Right atrium auricular region (tissue), 2 donors: ENCODE results near the gene DMD. TPM values are rescaled to one million over a fixed set of nuclear protein-coding genes. Genes with fewer than 3 reads are reported as not detected.

Experiments
- DNase-seq: peaks from one replicate; pipeline ENCODE4 v3.0.0-alpha.2; 2019; ENCODE audit warnings: low spot score
- H3K27ac ChIP-seq, 2 donors: fragments of 200-600 bp; sonication (generic); 1 replicate in 1 of 2; 2 replicates in 1 of 2; pipeline ENCODE4 v1.5.1; 2016 to 2019
- H3K27me3 ChIP-seq, 2 donors: fragments of 200-600 bp; sonication (generic); one replicate each; pipeline versions ENCODE4 v1.5.1 to v1.6.0; 2017 to 2019
- H3K36me3 ChIP-seq: fragments of 200-600 bp; sonication (generic); one replicate; pipeline ENCODE4 v1.5.1; 2016
- H3K4me1 ChIP-seq, 2 donors: fragments of 200-600 bp; sonication (generic); one replicate each; pipeline versions ENCODE4 v1.5.1 to v1.6.0; 2017 to 2019
- H3K4me3 ChIP-seq, 2 donors: fragments of 200-600 bp; sonication (generic); 1 replicate in 1 of 2; 2 replicates in 1 of 2; pipeline ENCODE4 v1.5.1; 2017 to 2019; ENCODE audit warnings: mild to moderate bottlenecking in 1 of 2, moderate library complexity in 1 of 2
- H3K9me3 ChIP-seq, 2 donors: fragments of 200-600 bp; sonication (generic); one replicate each; pipeline ENCODE4 v1.5.1; 2019
- total RNA-seq, 2 donors: library from RNA; depleted of rRNA; stranded (reverse); fragments of >200 nt; gene quantifications; one replicate each; pipeline ENCODE4 v1.1.0, GENCODE V29; 2016
- TF ChIP-seq, protein P1 (sequence below), 2 donors: fragments of 200-600 bp; sonication (generic); IDR thresholded peaks; one replicate each; pipeline ENCODE4 v1.5.1; 2019; ENCODE audit warnings: antibody characterized with exemption in 2 of 2

The DMD gene
- total RNA-seq, 2 donors from 2014 or later = 111 to 135 TPM

DNA sequence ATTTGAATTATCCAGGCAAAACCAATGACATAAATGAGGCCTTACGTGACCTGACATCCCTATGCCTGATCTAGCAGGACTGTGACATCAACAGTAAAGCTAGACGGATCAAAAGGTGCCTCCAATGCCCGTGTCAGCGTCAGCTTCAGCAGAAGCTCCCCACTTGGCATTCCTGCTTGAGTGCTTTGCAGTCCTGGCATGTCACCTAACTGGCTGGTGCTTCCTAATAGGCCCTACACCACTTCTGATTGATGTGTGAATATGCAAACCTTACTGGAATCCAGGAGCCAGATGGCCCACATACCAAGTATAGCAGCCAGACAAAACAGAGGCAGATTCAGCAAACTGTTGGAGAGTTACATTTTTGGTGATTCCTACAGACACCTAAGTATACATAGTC, 224.2 kb downstream of the DMD start:
- no peaks in the 10 kb centered on the region for H3K9me3 ChIP-seq
- no peaks in the 10 kb centered on the region for H3K4me1 ChIP-seq
- peak overlapping the region in 1 of 2 donors; percentile 50 for H3K27ac ChIP-seq
- no peak overlapping the region for H3K4me3 ChIP-seq
- DNase-seq = no peak
- TF ChIP-seq, protein P1, sequence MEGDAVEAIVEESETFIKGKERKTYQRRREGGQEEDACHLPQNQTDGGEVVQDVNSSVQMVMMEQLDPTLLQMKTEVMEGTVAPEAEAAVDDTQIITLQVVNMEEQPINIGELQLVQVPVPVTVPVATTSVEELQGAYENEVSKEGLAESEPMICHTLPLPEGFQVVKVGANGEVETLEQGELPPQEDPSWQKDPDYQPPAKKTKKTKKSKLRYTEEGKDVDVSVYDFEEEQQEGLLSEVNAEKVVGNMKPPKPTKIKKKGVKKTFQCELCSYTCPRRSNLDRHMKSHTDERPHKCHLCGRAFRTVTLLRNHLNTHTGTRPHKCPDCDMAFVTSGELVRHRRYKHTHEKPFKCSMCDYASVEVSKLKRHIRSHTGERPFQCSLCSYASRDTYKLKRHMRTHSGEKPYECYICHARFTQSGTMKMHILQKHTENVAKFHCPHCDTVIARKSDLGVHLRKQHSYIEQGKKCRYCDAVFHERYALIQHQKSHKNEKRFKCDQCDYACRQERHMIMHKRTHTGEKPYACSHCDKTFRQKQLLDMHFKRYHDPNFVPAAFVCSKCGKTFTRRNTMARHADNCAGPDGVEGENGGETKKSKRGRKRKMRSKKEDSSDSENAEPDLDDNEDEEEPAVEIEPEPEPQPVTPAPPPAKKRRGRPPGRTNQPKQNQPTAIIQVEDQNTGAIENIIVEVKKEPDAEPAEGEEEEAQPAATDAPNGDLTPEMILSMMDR (IDR thresholded peaks at IDR 0.05) = no peak
- no peaks in the 10 kb centered on the region for H3K36me3 ChIP-seq
- no peaks in the 10 kb centered on the region for H3K27me3 ChIP-seq

DNA sequence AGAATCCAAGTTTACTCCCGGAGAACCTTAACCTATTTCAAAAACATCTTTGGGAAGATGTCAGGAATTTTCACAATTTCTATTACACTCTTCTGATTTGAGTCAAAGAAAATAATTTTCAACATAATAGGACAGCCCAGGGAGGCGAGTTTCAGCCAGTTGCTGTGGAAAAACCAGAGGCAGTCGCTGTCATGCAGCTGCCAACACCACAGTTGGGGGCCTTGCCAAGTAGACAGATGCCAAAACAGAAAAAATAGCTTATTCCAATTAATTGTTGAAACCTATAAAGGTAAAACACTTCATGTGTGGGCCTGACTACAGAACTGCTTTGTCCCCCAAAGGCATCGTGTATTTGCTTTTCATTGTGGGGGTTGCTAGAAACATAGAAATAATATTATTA, 225.8 kb downstream of the DMD start:
- TF ChIP-seq, protein P1 (IDR thresholded peaks at IDR 0.05) = no peak
- Histone ChIP-seq H3K4me3 (no peak overlapping the region), H3K36me3 (no peaks in the 10 kb centered on the region), H3K27ac (no peak overlapping the region), H3K27me3 (no peaks in the 10 kb centered on the region), H3K4me1 (no peaks in the 10 kb centered on the region), H3K9me3 (no peaks in the 10 kb centered on the region)
- no peak for DNase-seq

DNA sequence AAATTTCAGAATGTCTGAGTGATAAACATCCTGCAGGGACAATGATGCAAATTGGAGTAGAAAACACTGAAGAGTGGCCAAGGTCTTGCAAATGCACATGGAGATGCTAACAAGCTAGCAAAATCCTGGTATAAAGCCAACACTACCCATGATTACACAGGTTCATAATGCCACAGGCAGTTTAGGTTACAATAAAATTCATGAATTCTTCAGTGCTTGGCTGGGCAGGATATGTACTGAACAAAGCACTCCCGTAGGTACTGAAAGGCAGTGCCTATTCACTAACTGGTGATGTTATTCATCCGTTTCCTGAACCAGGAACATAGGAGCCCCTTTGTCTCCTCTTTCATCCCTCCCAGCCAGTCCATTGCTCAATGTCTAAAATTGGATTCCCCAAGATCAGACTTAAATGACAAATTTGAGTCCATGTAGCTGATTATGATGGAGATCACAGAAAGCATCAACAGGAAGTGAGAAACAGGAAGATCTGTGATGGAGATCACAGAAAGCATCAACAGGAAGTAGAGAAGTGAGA, 244.5 kb downstream of the DMD start:
- no peak overlapping the region for H3K27ac ChIP-seq
- no peaks in the 10 kb centered on the region for H3K27me3 ChIP-seq
- H3K4me1 ChIP-seq = no peaks in the 10 kb centered on the region
- H3K4me3 ChIP-seq = no peak overlapping the region
- H3K36me3 ChIP-seq = no peaks in the 10 kb centered on the region
- TF ChIP-seq, protein P1 (IDR thresholded peaks at IDR 0.05) = no peak
- H3K9me3 ChIP-seq = no peaks in the 10 kb centered on the region
- no peak for DNase-seq

DNA sequence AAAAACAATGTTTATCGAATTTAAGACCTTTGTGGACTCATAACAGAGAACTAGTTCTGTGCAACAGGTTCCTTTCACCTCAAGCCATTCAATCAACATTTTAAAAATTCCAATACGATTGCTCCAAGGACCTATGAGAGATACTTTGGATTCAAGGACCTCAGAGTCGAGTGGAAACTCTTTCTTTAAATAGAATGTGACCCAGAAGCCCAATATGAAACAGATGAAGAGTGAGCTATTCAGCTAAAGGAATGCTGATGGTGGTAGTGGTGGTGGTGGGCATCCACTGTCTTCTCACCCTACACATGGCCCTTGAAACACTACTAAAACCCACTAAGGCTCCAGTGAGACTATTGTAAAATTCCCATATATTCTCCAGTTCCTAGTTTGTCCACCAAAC, 257.2 kb downstream of the DMD start:
- Histone ChIP-seq H3K27me3 (no peaks in the 10 kb centered on the region), H3K4me3 (no peak overlapping the region), H3K9me3 (no peaks in the 10 kb centered on the region), H3K36me3 (no peaks in the 10 kb centered on the region), H3K27ac (no peak overlapping the region), H3K4me1 (no peaks in the 10 kb centered on the region)
- TF ChIP-seq, protein P1 (IDR thresholded peaks at IDR 0.05) = no peak
- DNase-seq = no peak

DNA sequence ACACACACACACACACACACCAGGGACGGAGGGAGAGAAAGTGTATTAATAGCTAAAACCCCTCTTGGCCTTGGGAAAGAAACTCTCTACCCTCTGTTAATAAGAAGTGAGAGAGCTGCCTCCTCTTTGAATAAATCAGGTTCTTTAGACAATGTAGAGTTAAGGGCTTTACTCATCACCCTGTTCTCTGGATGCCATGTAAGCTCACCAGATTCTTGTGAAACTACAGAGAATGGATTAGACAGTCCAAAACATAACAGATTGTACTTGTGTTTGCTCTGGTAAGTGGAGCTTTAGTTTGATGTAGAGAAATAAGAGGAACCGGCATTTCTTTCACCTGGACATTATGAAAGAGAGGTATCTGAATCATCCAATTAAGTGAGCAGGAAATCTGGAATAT, 263.2 kb downstream of the DMD start:
- TF ChIP-seq, protein P1 (IDR thresholded peaks at IDR 0.05) = no peak
- no peak for DNase-seq

DNA sequence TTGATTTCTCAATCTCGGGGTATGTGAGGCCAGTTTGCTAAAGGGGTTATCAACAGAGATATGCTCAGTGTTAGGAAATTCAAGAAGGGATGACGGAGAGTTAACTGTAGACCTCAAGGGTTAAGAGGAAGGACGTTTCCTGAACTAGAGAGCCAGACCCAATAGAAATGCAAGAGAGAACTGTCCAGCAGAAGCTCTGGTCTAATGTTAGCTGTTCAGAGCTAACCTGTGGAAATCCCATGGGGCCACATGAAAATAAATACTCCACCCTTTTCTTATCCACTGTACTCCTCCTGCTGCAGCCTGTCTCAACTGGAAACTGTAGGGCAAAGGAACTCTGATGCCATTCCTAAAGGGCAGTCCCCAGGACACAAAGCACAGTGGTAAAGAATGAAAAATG, 274.3 kb downstream of the DMD start:
- no peaks in the 10 kb centered on the region for H3K36me3 ChIP-seq
- H3K4me3 ChIP-seq = no peak overlapping the region
- no peaks in the 10 kb centered on the region for H3K27me3 ChIP-seq
- no peak for DNase-seq
- no peaks in the 10 kb centered on the region for H3K9me3 ChIP-seq
- peaks cover 0 to 8% of the 10 kb centered on the region in 2 donors for H3K4me1 ChIP-seq
- TF ChIP-seq, protein P1 (IDR thresholded peaks at IDR 0.05) = no peak
- H3K27ac ChIP-seq = no peak overlapping the region

More for the DNA sequence above, 263.2 kb downstream of the DMD start:
- Histone ChIP-seq H3K9me3 (no peaks in the 10 kb centered on the region), H3K4me3 (no peak overlapping the region), H3K27ac (no peak overlapping the region), H3K4me1 (no peaks in the 10 kb centered on the region), H3K27me3 (no peaks in the 10 kb centered on the region), H3K36me3 (no peaks in the 10 kb centered on the region)
